Liver (tissue), 9 donors: ENCODE data around the gene IMPA2. TPM values are rescaled to one million over a fixed set of nuclear protein-coding genes. Genes with fewer than 3 reads are reported as not detected.

ENCODE experiments used
- DNase-seq: peaks from one replicate; pipeline ENCODE4 v3.0.0-alpha.2; 2017; ENCODE audit warnings: low spot score
- H3K27ac ChIP-seq, 2 donors: one replicate each; pipeline ENCODE4 v1.7.0; 2013; ENCODE audit warnings: inconsistent platforms in 2 of 2, low read length in 2 of 2, control low read depth in 1 of 2, low read depth in 1 of 2, mild to moderate bottlenecking in 1 of 2
- H3K27me3 ChIP-seq, 4 donors: one replicate each; pipeline versions ENCODE4 v1.6.1 to v1.7.0; 2013; ENCODE audit warnings: low read length in 3 of 4, inconsistent platforms in 1 of 4, mild to moderate bottlenecking in 1 of 4, moderate library complexity in 1 of 4; ENCODE audit not compliant: control insufficient read depth in 4 of 4, insufficient read depth in 4 of 4
- H3K36me3 ChIP-seq, 4 donors: one replicate each; pipeline versions ENCODE4 v1.6.1 to v1.7.0; 2013; ENCODE audit warnings: low read length in 3 of 4, mild to moderate bottlenecking in 3 of 4, low read depth in 1 of 4, moderate library complexity in 1 of 4; ENCODE audit not compliant: control insufficient read depth in 4 of 4, insufficient read depth in 3 of 4
- H3K4me1 ChIP-seq, 4 donors: one replicate each; pipeline versions ENCODE4 v1.6.1 to v1.7.0; 2013; ENCODE audit warnings: low read length in 3 of 4, mild to moderate bottlenecking in 3 of 4, moderate library complexity in 1 of 4; ENCODE audit not compliant: control insufficient read depth in 4 of 4, insufficient read depth in 4 of 4
- H3K4me3 ChIP-seq, 3 donors: one replicate each; pipeline versions ENCODE4 v1.6.1 to v1.7.0; 2013; ENCODE audit warnings: low read length in 3 of 3, control low read depth in 1 of 3, low read depth in 1 of 3, mild to moderate bottlenecking in 1 of 3
- H3K9ac ChIP-seq, 2 donors: one replicate each; pipeline ENCODE4 v1.7.0; 2013; ENCODE audit warnings: low read length in 2 of 2, mild to moderate bottlenecking in 2 of 2, moderate library complexity in 2 of 2, control low read depth in 1 of 2, low read depth in 1 of 2
- H3K9me3 ChIP-seq, 4 donors: one replicate each; pipeline versions ENCODE4 v1.6.1 to v1.7.0; 2013; ENCODE audit warnings: low read length in 3 of 4; ENCODE audit not compliant: control insufficient read depth in 4 of 4
- FOXA2 ChIP-seq: IDR thresholded peaks from 2 replicates; pipeline ENCODE4 v1.6.1; 2016; ENCODE audit warnings: antibody characterized with exemption
- GABPA ChIP-seq, 2 donors: IDR thresholded peaks in 1 of 2; conservative IDR thresholded peaks in 1 of 2; 2 replicates each; pipeline ENCODE4 v1.6.1; 2016; ENCODE audit warnings: antibody characterized with exemption in 2 of 2, mild to moderate bottlenecking in 1 of 2, moderate library complexity in 1 of 2
- HNF4G ChIP-seq: IDR thresholded peaks from 2 replicates; pipeline ENCODE4 v1.6.1; 2016; ENCODE audit warnings: antibody characterized with exemption
- JUND ChIP-seq, 2 donors: IDR thresholded peaks; 2 replicates each; pipeline ENCODE4 v1.6.1; 2016; ENCODE audit warnings: antibody characterized with exemption in 2 of 2
- RAD21 ChIP-seq, 2 donors: IDR thresholded peaks; 2 replicates each; pipeline ENCODE4 v1.6.1; 2016; ENCODE audit warnings: antibody characterized with exemption in 2 of 2, mild to moderate bottlenecking in 2 of 2
- RXRA ChIP-seq, 2 donors: IDR thresholded peaks; 2 replicates each; pipeline ENCODE4 v1.6.1; 2017 to 2018; ENCODE audit warnings: antibody characterized with exemption in 2 of 2, mild to moderate bottlenecking in 1 of 2
- TAF1 ChIP-seq: conservative IDR thresholded peaks from 2 replicates; pipeline ENCODE4 v1.6.1; 2016; ENCODE audit warnings: antibody characterized with exemption, mild to moderate bottlenecking
- YY1 ChIP-seq: IDR thresholded peaks from 2 replicates; pipeline ENCODE4 v1.6.1; 2016; ENCODE audit warnings: antibody characterized with exemption, mild to moderate bottlenecking
- WGBS: extraction: QIAGEN DNeasy Blood & Tissue Kit; methylation state at CpG from one replicate; pipeline ENCODE4 v1.1.7; 2013; 5-methylcytosine and 5-hydroxymethylcytosine counted together
- polyA plus RNA-seq, 2 donors: library from polyadenylated mRNA; stranded (reverse) in 1 of 2; unstranded in 1 of 2; fragments of 200-250 nt in 1 of 2; fragments of >200 nt in 1 of 2; fragmentation: Nextera tagmentation in 1 of 2; extraction: Ambion mirVana in 1 of 2; gene quantifications; one replicate each; pipeline versions ENCODE4 v1.2.1 to v1.2.3, GENCODE V29; 2013 to 2015
- total RNA-seq, 2 donors: library from RNA; depleted of rRNA; stranded (reverse); fragments of >200 nt; gene quantifications; one replicate each; pipeline ENCODE4 v1.2.3, GENCODE V29; 2014
- TF ChIP-seq, protein P1 (sequence below): IDR thresholded peaks from 2 replicates; pipeline ENCODE4 v1.6.1; 2016; ENCODE audit warnings: antibody characterized with exemption, mild to moderate bottlenecking
- TF ChIP-seq, protein P2 (sequence below): fragments of 150-350 bp; IDR thresholded peaks from 2 replicates; pipeline ENCODE4 v1.5.1; 2017; ENCODE audit warnings: improper control_type of control experiment, low read depth, low read length; ENCODE audit not compliant: missing input control
- TF ChIP-seq, protein P3 (sequence below): IDR thresholded peaks from 2 replicates; pipeline ENCODE4 v1.6.1; 2016; ENCODE audit warnings: antibody characterized with exemption
- donor health status: healthy.
- donor health status: healthy.
- donor health status: healthy.
- donor health status: healthy.
- donor health status: healthy.

Gene IMPA2
- total and polyA plus RNA-seq, 4 donors = 27.5 to 55.8 (median 48.2) TPM

- H3K36me3 ChIP-seq = no peaks in the 10 kb centered on the region
- H3K27me3 ChIP-seq = no peaks in the 10 kb centered on the region
- H3K4me3 ChIP-seq = no peak overlapping the region
- no peaks in the 10 kb centered on the region for H3K9me3 ChIP-seq
- whole genome bisulfite sequencing = 82% methylated on average over 5 of the region's 5 CpGs
- DNase-seq = no peak
- no peak overlapping the region for H3K27ac ChIP-seq
- H3K4me1 ChIP-seq = no peaks in the 10 kb centered on the region
- H3K9ac ChIP-seq = no peak overlapping the region
- TF ChIP-seq, protein P1, sequence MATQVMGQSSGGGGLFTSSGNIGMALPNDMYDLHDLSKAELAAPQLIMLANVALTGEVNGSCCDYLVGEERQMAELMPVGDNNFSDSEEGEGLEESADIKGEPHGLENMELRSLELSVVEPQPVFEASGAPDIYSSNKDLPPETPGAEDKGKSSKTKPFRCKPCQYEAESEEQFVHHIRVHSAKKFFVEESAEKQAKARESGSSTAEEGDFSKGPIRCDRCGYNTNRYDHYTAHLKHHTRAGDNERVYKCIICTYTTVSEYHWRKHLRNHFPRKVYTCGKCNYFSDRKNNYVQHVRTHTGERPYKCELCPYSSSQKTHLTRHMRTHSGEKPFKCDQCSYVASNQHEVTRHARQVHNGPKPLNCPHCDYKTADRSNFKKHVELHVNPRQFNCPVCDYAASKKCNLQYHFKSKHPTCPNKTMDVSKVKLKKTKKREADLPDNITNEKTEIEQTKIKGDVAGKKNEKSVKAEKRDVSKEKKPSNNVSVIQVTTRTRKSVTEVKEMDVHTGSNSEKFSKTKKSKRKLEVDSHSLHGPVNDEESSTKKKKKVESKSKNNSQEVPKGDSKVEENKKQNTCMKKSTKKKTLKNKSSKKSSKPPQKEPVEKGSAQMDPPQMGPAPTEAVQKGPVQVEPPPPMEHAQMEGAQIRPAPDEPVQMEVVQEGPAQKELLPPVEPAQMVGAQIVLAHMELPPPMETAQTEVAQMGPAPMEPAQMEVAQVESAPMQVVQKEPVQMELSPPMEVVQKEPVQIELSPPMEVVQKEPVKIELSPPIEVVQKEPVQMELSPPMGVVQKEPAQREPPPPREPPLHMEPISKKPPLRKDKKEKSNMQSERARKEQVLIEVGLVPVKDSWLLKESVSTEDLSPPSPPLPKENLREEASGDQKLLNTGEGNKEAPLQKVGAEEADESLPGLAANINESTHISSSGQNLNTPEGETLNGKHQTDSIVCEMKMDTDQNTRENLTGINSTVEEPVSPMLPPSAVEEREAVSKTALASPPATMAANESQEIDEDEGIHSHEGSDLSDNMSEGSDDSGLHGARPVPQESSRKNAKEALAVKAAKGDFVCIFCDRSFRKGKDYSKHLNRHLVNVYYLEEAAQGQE = no peak
- no peak for TF ChIP-seq TAF1
- no peak for TF ChIP-seq FOXA2
- no peak for TF ChIP-seq HNF4G
- TF ChIP-seq, protein P2, sequence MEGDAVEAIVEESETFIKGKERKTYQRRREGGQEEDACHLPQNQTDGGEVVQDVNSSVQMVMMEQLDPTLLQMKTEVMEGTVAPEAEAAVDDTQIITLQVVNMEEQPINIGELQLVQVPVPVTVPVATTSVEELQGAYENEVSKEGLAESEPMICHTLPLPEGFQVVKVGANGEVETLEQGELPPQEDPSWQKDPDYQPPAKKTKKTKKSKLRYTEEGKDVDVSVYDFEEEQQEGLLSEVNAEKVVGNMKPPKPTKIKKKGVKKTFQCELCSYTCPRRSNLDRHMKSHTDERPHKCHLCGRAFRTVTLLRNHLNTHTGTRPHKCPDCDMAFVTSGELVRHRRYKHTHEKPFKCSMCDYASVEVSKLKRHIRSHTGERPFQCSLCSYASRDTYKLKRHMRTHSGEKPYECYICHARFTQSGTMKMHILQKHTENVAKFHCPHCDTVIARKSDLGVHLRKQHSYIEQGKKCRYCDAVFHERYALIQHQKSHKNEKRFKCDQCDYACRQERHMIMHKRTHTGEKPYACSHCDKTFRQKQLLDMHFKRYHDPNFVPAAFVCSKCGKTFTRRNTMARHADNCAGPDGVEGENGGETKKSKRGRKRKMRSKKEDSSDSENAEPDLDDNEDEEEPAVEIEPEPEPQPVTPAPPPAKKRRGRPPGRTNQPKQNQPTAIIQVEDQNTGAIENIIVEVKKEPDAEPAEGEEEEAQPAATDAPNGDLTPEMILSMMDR = no peak
- TF ChIP-seq, protein P3, sequence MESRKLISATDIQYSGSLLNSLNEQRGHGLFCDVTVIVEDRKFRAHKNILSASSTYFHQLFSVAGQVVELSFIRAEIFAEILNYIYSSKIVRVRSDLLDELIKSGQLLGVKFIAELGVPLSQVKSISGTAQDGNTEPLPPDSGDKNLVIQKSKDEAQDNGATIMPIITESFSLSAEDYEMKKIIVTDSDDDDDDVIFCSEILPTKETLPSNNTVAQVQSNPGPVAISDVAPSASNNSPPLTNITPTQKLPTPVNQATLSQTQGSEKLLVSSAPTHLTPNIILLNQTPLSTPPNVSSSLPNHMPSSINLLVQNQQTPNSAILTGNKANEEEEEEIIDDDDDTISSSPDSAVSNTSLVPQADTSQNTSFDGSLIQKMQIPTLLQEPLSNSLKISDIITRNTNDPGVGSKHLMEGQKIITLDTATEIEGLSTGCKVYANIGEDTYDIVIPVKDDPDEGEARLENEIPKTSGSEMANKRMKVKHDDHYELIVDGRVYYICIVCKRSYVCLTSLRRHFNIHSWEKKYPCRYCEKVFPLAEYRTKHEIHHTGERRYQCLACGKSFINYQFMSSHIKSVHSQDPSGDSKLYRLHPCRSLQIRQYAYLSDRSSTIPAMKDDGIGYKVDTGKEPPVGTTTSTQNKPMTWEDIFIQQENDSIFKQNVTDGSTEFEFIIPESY = no peak
- TF ChIP-seq GABPA (IDR thresholded peaks at IDR 0.05 in 1 of 2, conservative IDR thresholded peaks at IDR 0.05 in 1 of 2) = no peak
These were observed 84.1 kb downstream of the IMPA2 start for GRCh38 chr18:12065397-12065796.

DNA sequence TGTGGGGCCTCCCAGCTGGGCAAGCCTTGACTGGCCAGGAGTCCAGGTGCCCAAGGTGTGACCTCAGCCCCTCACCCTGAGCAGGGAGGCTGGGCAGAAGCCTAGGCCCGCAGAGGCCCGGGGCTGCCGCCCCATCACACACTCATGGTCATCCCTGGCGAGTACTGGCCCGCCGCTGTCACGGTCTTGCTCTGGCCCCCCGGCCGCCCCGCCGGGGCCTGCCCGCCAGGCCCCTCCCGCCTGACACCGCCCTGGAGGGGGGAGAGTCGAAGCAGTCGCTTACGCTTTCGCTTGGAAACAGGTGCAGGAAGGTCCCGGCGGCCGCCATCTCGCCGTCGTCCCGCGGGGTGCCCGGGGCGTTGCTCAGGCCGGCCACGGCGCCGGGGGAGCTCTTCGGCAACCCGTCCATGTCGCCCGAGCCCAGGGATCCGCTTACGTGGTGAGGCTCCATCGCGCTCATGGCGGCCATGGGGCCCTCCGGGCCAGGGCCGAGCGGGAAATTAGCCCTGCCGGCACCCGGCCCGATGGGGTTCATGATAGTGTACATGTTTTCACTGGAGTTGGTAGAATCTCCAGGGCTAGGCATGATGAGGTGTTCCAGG is 85.7 kb downstream of the IMPA2 start:
- Histone ChIP-seq H3K9me3 (no peaks in the 10 kb centered on the region), H3K4me3 (no peak overlapping the region), H3K36me3 (no peaks in the 10 kb centered on the region), H3K27me3 (no peaks in the 10 kb centered on the region), H3K9ac (no peak overlapping the region), H3K27ac (no peak overlapping the region), H3K4me1 (no peaks in the 10 kb centered on the region)
- TF ChIP-seq YY1 = no peak
- no peak for TF ChIP-seq JUND (IDR thresholded peaks at IDR 0.05)
- TF ChIP-seq RXRA (IDR thresholded peaks at IDR 0.05) = no peak
- no peak for TF ChIP-seq RAD21 (IDR thresholded peaks at IDR 0.05)
- WGBS = 97% methylated on average over 47 of the region's 47 CpGs
- no peak for DNase-seq
